ENCODE measurements around the gene PHLDB2.
"Not testable (repeated sequence)": the region's sequence is repeated elsewhere in the genome, so short reads cannot be mapped to it uniquely, and the experiment has no call there.

The PHLDB2 gene

DNA sequence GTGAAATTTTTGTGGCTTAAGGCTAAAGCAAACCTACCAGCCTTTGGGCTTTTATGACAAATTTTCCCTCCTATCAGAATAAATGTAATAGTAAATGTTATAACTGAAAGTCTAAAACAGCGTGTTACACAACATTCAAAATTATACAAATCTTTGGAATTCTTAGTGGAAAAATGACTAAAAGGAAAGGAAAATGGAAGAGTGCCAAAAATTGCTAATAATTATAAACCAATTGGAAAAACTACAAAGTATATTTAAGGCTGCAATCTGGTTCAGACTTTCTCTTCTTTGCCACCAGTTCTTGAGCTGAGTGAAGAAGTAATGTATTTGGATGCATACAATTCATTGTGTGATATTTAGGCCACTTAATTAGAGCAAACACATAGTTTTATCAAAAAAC, 45.6 kb upstream of the PHLDB2 start:
- H2AK5ac ChIP-seq (ENCODE audit: low read length, severe bottlenecking), result no peak overlapping the region
- H3K4ac ChIP-seq (ENCODE audit: low read depth in 1 of 2, low read length in 2 of 2), result no peak overlapping the region
- no peak overlapping the region for H2BK5ac ChIP-seq (ENCODE audit: low read depth, low read length, poor library complexity, severe bottlenecking)
- no peak overlapping the region for H3K18ac ChIP-seq (ENCODE audit: low read depth in 1 of 2, low read length in 2 of 2)
- no peak for DNase-seq
- H3K9ac ChIP-seq (ENCODE audit: low read length), result no peak overlapping the region
- no peak overlapping the region for H3K4me3 ChIP-seq (ENCODE audit: insufficient read depth in 1 of 2, low read depth in 1 of 2, low read length in 2 of 2)
- no peaks in the 10 kb centered on the region for H3K36me3 ChIP-seq (ENCODE audit: control insufficient read depth in 1 of 2, insufficient read depth in 2 of 2, low read depth in 1 of 2, low read length in 2 of 2)
- WGBS, result no CpG with 5 or more reads among the region's 1 CpG
- H3K27me3 ChIP-seq (ENCODE audit: control insufficient read depth in 1 of 2, insufficient read depth in 1 of 2, low read length in 2 of 2), result no peaks in the 10 kb centered on the region
- no peak overlapping the region for H2AFZ ChIP-seq (ENCODE audit: low read depth, low read length)
- H2BK12ac ChIP-seq (ENCODE audit: low read length in 2 of 2), result no peak overlapping the region
- no peak overlapping the region for H3K4me2 ChIP-seq (ENCODE audit: low read length, poor library complexity, severe bottlenecking)
- no peak overlapping the region for H3K27ac ChIP-seq (ENCODE audit: low read length, poor library complexity, severe bottlenecking)
- no peak overlapping the region for H3K14ac ChIP-seq (ENCODE audit: low read length in 2 of 2)
- H2BK15ac ChIP-seq (ENCODE audit: low read depth, poor library complexity, severe bottlenecking), result no peak overlapping the region
- H3K4me1 ChIP-seq (ENCODE audit: control insufficient read depth, insufficient read depth, low read depth, low read length), result no peaks in the 10 kb centered on the region
- no peak overlapping the region for H4K8ac ChIP-seq (ENCODE audit: low read length)
- no peaks in the 10 kb centered on the region for H3K9me3 ChIP-seq (ENCODE audit: control insufficient read depth, low read length)
- H3K23ac ChIP-seq (ENCODE audit: low read length in 2 of 2), result no peak overlapping the region
- H4K91ac ChIP-seq (ENCODE audit: low read length), result no peak overlapping the region
- H3K79me1 ChIP-seq (replicated peaks; ENCODE audit: low read length, poor library complexity, severe bottlenecking), result no peaks in the 10 kb centered on the region
- no peak overlapping the region for H2BK120ac ChIP-seq (ENCODE audit: low read depth, low read length)

DNA sequence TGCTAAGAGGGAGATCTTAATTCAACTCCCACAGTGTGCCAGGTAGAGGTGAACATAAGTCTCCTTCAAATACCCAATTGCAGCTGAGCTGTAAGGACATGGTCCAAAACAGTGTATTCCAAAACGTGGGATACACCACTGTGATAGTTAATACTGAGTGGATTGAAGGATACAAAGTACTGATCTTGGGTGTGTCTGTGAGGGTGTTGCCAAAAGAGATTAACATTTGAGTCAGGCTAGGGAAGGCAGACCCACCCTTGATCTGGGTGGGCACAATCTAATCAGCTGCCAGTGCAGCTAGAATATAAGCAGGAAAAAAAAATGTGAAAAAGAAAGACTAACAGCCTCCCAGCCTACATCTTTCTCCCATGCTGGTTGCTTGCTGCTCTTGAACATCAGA, 45.1 kb upstream of the PHLDB2 start:
- Histone ChIP-seq H3K27ac (ENCODE audit: low read length, poor library complexity, severe bottlenecking) (no peak overlapping the region), H3K4me2 (ENCODE audit: low read length, poor library complexity, severe bottlenecking) (no peak overlapping the region), H2BK12ac (ENCODE audit: low read length in 2 of 2) (no peak overlapping the region), H4K91ac (ENCODE audit: low read length) (no peak overlapping the region), H3K9me3 (ENCODE audit: control insufficient read depth, low read length) (no peaks in the 10 kb centered on the region), H3K4me1 (ENCODE audit: control insufficient read depth, insufficient read depth, low read depth, low read length) (no peaks in the 10 kb centered on the region), H3K23ac (ENCODE audit: low read length in 2 of 2) (no peak overlapping the region), H2AFZ (ENCODE audit: low read depth, low read length) (no peak overlapping the region), H2BK5ac (ENCODE audit: low read depth, low read length, poor library complexity, severe bottlenecking) (no peak overlapping the region), H3K36me3 (ENCODE audit: control insufficient read depth in 1 of 2, insufficient read depth in 2 of 2, low read depth in 1 of 2, low read length in 2 of 2) (no peaks in the 10 kb centered on the region), H2BK120ac (ENCODE audit: low read depth, low read length) (no peak overlapping the region), H4K8ac (ENCODE audit: low read length) (no peak overlapping the region), H2AK5ac (ENCODE audit: low read length, severe bottlenecking) (peak overlapping the region; percentile 35), H3K4ac (ENCODE audit: low read depth in 1 of 2, low read length in 2 of 2) (no peak overlapping the region), H3K4me3 (ENCODE audit: insufficient read depth in 1 of 2, low read depth in 1 of 2, low read length in 2 of 2) (no peak overlapping the region), H3K27me3 (ENCODE audit: control insufficient read depth in 1 of 2, insufficient read depth in 1 of 2, low read length in 2 of 2) (no peaks in the 10 kb centered on the region), H2BK15ac (ENCODE audit: low read depth, poor library complexity, severe bottlenecking) (no peak overlapping the region), H3K79me1 (replicated peaks; ENCODE audit: low read length, poor library complexity, severe bottlenecking) (no peaks in the 10 kb centered on the region), H3K9ac (ENCODE audit: low read length) (no peak overlapping the region), H3K18ac (ENCODE audit: low read depth in 1 of 2, low read length in 2 of 2) (no peak overlapping the region), H3K14ac (ENCODE audit: low read length in 2 of 2) (no peak overlapping the region)
- no peak for DNase-seq
- WGBS, result 91% methylated on average over 1 of the region's 1 CpG

DNA sequence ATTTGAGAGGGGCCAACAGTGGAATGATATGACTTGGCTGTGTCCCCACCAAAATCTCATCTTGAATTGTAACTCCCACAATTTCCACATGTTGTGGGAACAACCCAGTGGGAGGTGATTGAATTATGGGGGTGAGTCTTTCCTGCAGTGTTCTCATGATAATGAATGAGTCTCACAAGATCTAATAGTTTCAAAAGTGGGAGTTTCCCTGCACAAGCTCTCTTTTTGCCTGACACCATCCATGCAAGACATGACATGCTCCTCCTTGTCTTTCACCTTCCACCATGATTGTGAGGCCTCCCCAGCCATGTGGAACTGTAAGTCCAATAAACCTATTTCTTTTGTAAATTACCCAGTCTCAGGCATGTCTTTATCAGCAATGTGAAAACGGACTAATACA, 42.3 kb upstream of the PHLDB2 start:
- 82% methylated on average over 1 of the region's 1 CpG for WGBS
- H4K8ac ChIP-seq (ENCODE audit: low read length); H3K4me2 ChIP-seq (ENCODE audit: low read length, poor library complexity, severe bottlenecking); H3K9ac ChIP-seq (ENCODE audit: low read length); H3K18ac ChIP-seq (ENCODE audit: low read depth in 1 of 2, low read length in 2 of 2); H3K4ac ChIP-seq (ENCODE audit: low read depth in 1 of 2, low read length in 2 of 2); H4K91ac ChIP-seq (ENCODE audit: low read length); H2BK5ac ChIP-seq (ENCODE audit: low read depth, low read length, poor library complexity, severe bottlenecking); H2AFZ ChIP-seq (ENCODE audit: low read depth, low read length); H2BK15ac ChIP-seq (ENCODE audit: low read depth, poor library complexity, severe bottlenecking); H3K27ac ChIP-seq (ENCODE audit: low read length, poor library complexity, severe bottlenecking); H3K4me1 ChIP-seq (ENCODE audit: control insufficient read depth, insufficient read depth, low read depth, low read length); H2BK12ac ChIP-seq (ENCODE audit: low read length in 2 of 2); H2AK5ac ChIP-seq (ENCODE audit: low read length, severe bottlenecking); H2BK120ac ChIP-seq (ENCODE audit: low read depth, low read length); H3K27me3 ChIP-seq (ENCODE audit: control insufficient read depth in 1 of 2, insufficient read depth in 1 of 2, low read length in 2 of 2); H3K36me3 ChIP-seq (ENCODE audit: control insufficient read depth in 1 of 2, insufficient read depth in 2 of 2, low read depth in 1 of 2, low read length in 2 of 2); H3K4me3 ChIP-seq (ENCODE audit: insufficient read depth in 1 of 2, low read depth in 1 of 2, low read length in 2 of 2); H3K23ac ChIP-seq (ENCODE audit: low read length in 2 of 2); H3K14ac ChIP-seq (ENCODE audit: low read length in 2 of 2); DNase-seq; H3K9me3 ChIP-seq (ENCODE audit: control insufficient read depth, low read length); H3K79me1 ChIP-seq (replicated peaks; ENCODE audit: low read length, poor library complexity, severe bottlenecking): not testable (repeated sequence)

DNA sequence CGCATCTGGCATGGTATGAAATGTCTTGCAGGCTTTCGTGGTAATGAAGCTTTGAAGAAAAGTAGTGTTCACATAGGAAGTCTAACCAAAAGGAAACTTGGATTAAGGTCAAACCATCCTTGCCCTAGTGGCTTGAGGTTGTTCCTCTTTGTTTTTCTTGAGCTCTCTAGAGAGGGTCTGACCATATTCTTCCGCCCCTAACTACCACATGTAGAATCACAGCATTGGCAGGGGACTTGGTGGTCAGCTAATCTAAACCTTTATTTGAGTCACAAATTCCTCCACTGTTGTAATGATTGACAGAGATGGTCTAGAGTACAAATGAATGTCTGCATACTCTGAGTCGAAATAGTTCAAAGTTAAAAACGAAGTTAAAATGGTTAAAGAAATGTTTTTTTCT, 39.1 kb upstream of the PHLDB2 start:
- no peaks in the 10 kb centered on the region for H3K36me3 ChIP-seq (ENCODE audit: control insufficient read depth in 1 of 2, insufficient read depth in 2 of 2, low read depth in 1 of 2, low read length in 2 of 2)
- no peak overlapping the region for H2AFZ ChIP-seq (ENCODE audit: low read depth, low read length)
- H3K4me3 ChIP-seq (ENCODE audit: insufficient read depth in 1 of 2, low read depth in 1 of 2, low read length in 2 of 2), result no peak overlapping the region
- H2AK5ac ChIP-seq (ENCODE audit: low read length, severe bottlenecking), result no peak overlapping the region
- H3K79me1 ChIP-seq (replicated peaks; ENCODE audit: low read length, poor library complexity, severe bottlenecking), result no peaks in the 10 kb centered on the region
- no peak overlapping the region for H4K91ac ChIP-seq (ENCODE audit: low read length)
- WGBS, result 90% methylated on average over 3 of the region's 5 CpGs
- no peak overlapping the region for H2BK120ac ChIP-seq (ENCODE audit: low read depth, low read length)
- H2BK15ac ChIP-seq (ENCODE audit: low read depth, poor library complexity, severe bottlenecking), result no peak overlapping the region
- DNase-seq, result no peak
- H3K4me1 ChIP-seq (ENCODE audit: control insufficient read depth, insufficient read depth, low read depth, low read length), result peaks cover 1% of the 10 kb centered on the region
- no peak overlapping the region for H2BK5ac ChIP-seq (ENCODE audit: low read depth, low read length, poor library complexity, severe bottlenecking)
- H3K27ac ChIP-seq (ENCODE audit: low read length, poor library complexity, severe bottlenecking), result no peak overlapping the region
- peaks cover 8% of the 10 kb centered on the region for H3K9me3 ChIP-seq (ENCODE audit: control insufficient read depth, low read length)
- no peak overlapping the region for H3K4me2 ChIP-seq (ENCODE audit: low read length, poor library complexity, severe bottlenecking)
- no peak overlapping the region for H2BK12ac ChIP-seq (ENCODE audit: low read length in 2 of 2)
- H3K18ac ChIP-seq (ENCODE audit: low read depth in 1 of 2, low read length in 2 of 2), result no peak overlapping the region
- H3K9ac ChIP-seq (ENCODE audit: low read length), result no peak overlapping the region
- no peak overlapping the region for H4K8ac ChIP-seq (ENCODE audit: low read length)
- no peak overlapping the region for H3K23ac ChIP-seq (ENCODE audit: low read length in 2 of 2)
- no peak overlapping the region for H3K4ac ChIP-seq (ENCODE audit: low read depth in 1 of 2, low read length in 2 of 2)
- no peaks in the 10 kb centered on the region for H3K27me3 ChIP-seq (ENCODE audit: control insufficient read depth in 1 of 2, insufficient read depth in 1 of 2, low read length in 2 of 2)
- H3K14ac ChIP-seq (ENCODE audit: low read length in 2 of 2), result no peak overlapping the region
